ENCODE results near the gene TRPM2. TPM values are rescaled to one million over a fixed set of nuclear protein-coding genes. Genes with fewer than 3 reads are reported as not detected.

Gene TRPM2
- total and polyA plus RNA-seq, 2 donors (not counting 1 experiment from before 2014, with no cell fraction given): not detected

DNA sequence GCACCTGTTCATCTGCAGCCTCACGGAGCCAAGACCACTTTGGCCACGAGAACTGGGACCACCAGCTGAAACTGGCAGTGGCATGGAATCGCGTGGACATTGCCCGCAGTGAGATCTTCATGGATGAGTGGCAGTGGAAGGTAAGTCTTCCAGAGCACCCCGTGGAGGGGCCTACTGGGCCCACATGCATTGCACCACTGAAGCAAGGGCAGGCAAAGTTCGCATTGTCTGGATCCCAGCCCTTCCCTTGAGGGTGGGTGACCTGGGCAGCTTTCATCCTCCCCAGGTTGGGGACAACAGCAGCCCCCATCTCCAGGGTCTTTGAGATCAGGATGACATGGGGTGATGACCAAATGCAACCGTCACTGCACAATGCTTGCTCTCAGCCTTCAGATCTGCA is 37.5 kb downstream of the TRPM2 start:
- Histone ChIP-seq H3K27ac (ENCODE audit: insufficient read depth, low read length) (no peak overlapping the region), H3K4me1 (ENCODE audit: control insufficient read depth, extremely low read depth, insufficient read depth, low read length) (no peaks in the 10 kb centered on the region), H3K79me2 (ENCODE audit: control insufficient read depth, insufficient read depth, low read length) (no peaks in the 10 kb centered on the region), H3K4me3 (replicated peaks in 1 of 4; ENCODE audit: control extremely low read depth in 1 of 4, insufficient read depth in 1 of 4, low read depth in 3 of 4, low read length in 4 of 4) (no peak overlapping the region), H3K4me2 (ENCODE audit: extremely low read depth, insufficient read depth, low read length) (no peak overlapping the region), H3K27me3 (ENCODE audit: control insufficient read depth, insufficient read depth, low read length) (no peaks in the 10 kb centered on the region), H3K9ac (ENCODE audit: insufficient read depth, low read length) (no peak overlapping the region), H3K9me3 (ENCODE audit: control insufficient read depth, insufficient read depth, low read depth, low read length) (no peaks in the 10 kb centered on the region), H2AFZ (ENCODE audit: low read length) (no peak overlapping the region), H4K20me1 (ENCODE audit: control insufficient read depth, extremely low read depth, insufficient read depth, low read length) (no peaks in the 10 kb centered on the region), H3K36me3 (ENCODE audit: control insufficient read depth, insufficient read depth, low read length) (no peaks in the 10 kb centered on the region)
- DNase-seq (ENCODE audit: low read depth in 2 of 2): no peak
- TF ChIP-seq EZH2 (IDR thresholded peaks at IDR 0.05; ENCODE audit: low read length, missing control alignments): no peak
- no peak for TF ChIP-seq CTCF (conservative IDR thresholded peaks at IDR 0.05 in 1 of 2, IDR thresholded peaks at IDR 0.05 in 1 of 2; ENCODE audit: low read depth in 1 of 2, low read length in 2 of 2)

DNA sequence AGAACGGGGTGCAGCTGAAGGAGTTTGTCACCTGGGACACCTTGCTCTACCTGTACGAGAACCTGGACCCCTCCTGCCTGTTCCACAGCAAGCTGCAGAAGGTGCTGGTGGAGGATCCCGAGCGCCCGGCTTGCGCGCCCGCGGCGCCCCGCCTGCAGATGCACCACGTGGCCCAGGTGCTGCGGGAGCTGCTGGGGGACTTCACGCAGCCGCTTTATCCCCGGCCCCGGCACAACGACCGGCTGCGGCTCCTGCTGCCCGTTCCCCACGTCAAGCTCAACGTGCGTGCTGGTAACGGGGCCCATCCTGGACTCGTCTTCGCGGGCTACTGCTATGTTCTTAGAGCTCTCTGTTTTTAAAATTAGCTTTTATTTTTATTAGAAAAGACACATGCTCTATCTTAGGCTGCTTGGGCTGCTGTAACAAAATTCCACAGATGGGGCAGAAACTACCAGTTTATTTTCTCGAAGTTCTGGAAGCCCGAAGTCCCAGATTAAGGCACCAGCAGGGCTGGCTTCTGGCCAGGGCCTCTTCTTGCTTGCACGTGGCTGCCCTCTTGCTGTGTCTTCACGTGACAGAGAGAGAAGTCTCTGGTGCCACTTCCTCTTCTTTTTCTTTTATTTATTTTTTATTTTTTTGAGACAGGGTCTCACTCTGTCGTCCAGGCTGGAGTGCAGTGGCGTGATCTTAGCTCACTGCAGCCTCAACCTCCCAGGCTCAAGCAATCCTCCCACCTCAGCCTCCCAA is 38.1 kb downstream of the TRPM2 start:
- Histone ChIP-seq H3K36me3 (ENCODE audit: control insufficient read depth, insufficient read depth, low read length) (no peaks in the 10 kb centered on the region), H3K4me2 (ENCODE audit: extremely low read depth, insufficient read depth, low read length) (no peak overlapping the region), H3K27me3 (ENCODE audit: control insufficient read depth, insufficient read depth, low read length) (no peaks in the 10 kb centered on the region), H3K4me1 (ENCODE audit: control insufficient read depth, extremely low read depth, insufficient read depth, low read length) (no peaks in the 10 kb centered on the region), H3K79me2 (ENCODE audit: control insufficient read depth, insufficient read depth, low read length) (no peaks in the 10 kb centered on the region), H3K9me3 (ENCODE audit: control insufficient read depth, insufficient read depth, low read depth, low read length) (no peaks in the 10 kb centered on the region), H2AFZ (ENCODE audit: low read length) (no peak overlapping the region), H4K20me1 (ENCODE audit: control insufficient read depth, extremely low read depth, insufficient read depth, low read length) (no peaks in the 10 kb centered on the region), H3K4me3 (replicated peaks in 1 of 4; ENCODE audit: control extremely low read depth in 1 of 4, insufficient read depth in 1 of 4, low read depth in 3 of 4, low read length in 4 of 4) (no peak overlapping the region), H3K27ac (ENCODE audit: insufficient read depth, low read length) (no peak overlapping the region), H3K9ac (ENCODE audit: insufficient read depth, low read length) (no peak overlapping the region)
- DNase-seq (ENCODE audit: low read depth in 2 of 2): no peak
- no peak for TF ChIP-seq EZH2 (IDR thresholded peaks at IDR 0.05; ENCODE audit: low read length, missing control alignments)
- TF ChIP-seq CTCF (conservative IDR thresholded peaks at IDR 0.05 in 1 of 2, IDR thresholded peaks at IDR 0.05 in 1 of 2; ENCODE audit: low read depth in 1 of 2, low read length in 2 of 2): no peak

GRCh38 chr21:44392185-44392584 is 38.8 kb downstream of the TRPM2 start:
- Histone ChIP-seq H3K4me3 (replicated peaks in 1 of 4; ENCODE audit: control extremely low read depth in 1 of 4, insufficient read depth in 1 of 4, low read depth in 3 of 4, low read length in 4 of 4) (no peak overlapping the region), H3K9me3 (ENCODE audit: control insufficient read depth, insufficient read depth, low read depth, low read length) (no peaks in the 10 kb centered on the region), H3K4me1 (ENCODE audit: control insufficient read depth, extremely low read depth, insufficient read depth, low read length) (no peaks in the 10 kb centered on the region), H3K79me2 (ENCODE audit: control insufficient read depth, insufficient read depth, low read length) (no peaks in the 10 kb centered on the region), H3K27ac (ENCODE audit: insufficient read depth, low read length) (no peak overlapping the region), H3K4me2 (ENCODE audit: extremely low read depth, insufficient read depth, low read length) (no peak overlapping the region), H3K27me3 (ENCODE audit: control insufficient read depth, insufficient read depth, low read length) (no peaks in the 10 kb centered on the region), H3K36me3 (ENCODE audit: control insufficient read depth, insufficient read depth, low read length) (no peaks in the 10 kb centered on the region), H4K20me1 (ENCODE audit: control insufficient read depth, extremely low read depth, insufficient read depth, low read length) (no peaks in the 10 kb centered on the region), H3K9ac (ENCODE audit: insufficient read depth, low read length) (no peak overlapping the region), H2AFZ (ENCODE audit: low read length) (no peak overlapping the region)
- DNase-seq (ENCODE audit: low read depth in 2 of 2): no peak
- TF ChIP-seq EZH2 (IDR thresholded peaks at IDR 0.05; ENCODE audit: low read length, missing control alignments) (no peak), CTCF (conservative IDR thresholded peaks at IDR 0.05 in 1 of 2, IDR thresholded peaks at IDR 0.05 in 1 of 2; ENCODE audit: low read depth in 1 of 2, low read length in 2 of 2) (no peak)
